Measurements from ENCODE around the gene TMPRSS2.
"Not testable (repeated sequence)": the region's sequence is repeated elsewhere in the genome, so short reads cannot be mapped to it uniquely, and the experiment has no call there.

TMPRSS2 gene

DNA sequence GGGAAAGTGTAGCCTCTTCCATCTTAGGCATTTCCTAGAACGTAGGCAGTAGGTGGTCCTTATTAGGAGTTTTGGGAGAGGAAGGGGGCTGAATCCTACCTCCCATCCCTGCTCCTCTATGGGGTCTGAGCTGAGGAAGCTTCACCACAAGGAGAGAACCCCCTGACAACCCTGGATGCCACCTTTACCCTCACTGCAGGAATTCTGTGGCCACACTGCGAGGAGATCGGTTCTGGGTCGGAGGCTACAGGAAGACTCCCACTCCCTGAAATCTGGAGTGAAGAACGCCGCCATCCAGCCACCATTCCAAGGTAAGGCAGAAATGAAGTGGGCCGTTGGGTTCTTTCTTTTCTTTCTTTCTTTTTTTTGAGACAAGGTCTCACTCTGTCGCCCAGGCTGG lies 80.4 kb downstream of the TMPRSS2 start:
- no peak overlapping the region for H3K4me3 ChIP-seq (ENCODE audit: low read length)

GRCh38 chr21:41426676-41427404 lies 81.1 kb downstream of the TMPRSS2 start:
- H3K4me1 ChIP-seq (ENCODE audit: control insufficient read depth, insufficient read depth, low read length): peaks cover 1% of the 10 kb centered on the region; the same call in 1 of the 2 replicates
- no peak for DNase-seq (ENCODE audit: low read depth, low spot score)
- peak overlapping the region; percentile 28; the same call in 1 of the 2 replicates for H3K4me3 ChIP-seq (ENCODE audit: low read length)

More for the DNA sequence above, 80.4 kb downstream of the TMPRSS2 start:
- no peak for DNase-seq (ENCODE audit: low read depth, low spot score)
- Histone ChIP-seq H3K36me3 (ENCODE audit: control insufficient read depth, insufficient read depth, low read length) (no peaks in the 10 kb centered on the region), H3K27me3 (ENCODE audit: control insufficient read depth, insufficient read depth, low read length) (peaks cover 11% of the 10 kb centered on the region; the same call in 1 of the 2 replicates), H3K9me3 (ENCODE audit: control insufficient read depth, insufficient read depth, low read length) (no peaks in the 10 kb centered on the region), H3K27ac (ENCODE audit: low read length) (no peak overlapping the region), H3K4me1 (ENCODE audit: control insufficient read depth, insufficient read depth, low read length) (peaks cover 1% of the 10 kb centered on the region; the same call in 1 of the 2 replicates)
- no CpG with 5 or more reads among the region's 8 CpGs for WGBS (ENCODE audit: insufficient coverage, insufficient read length)

GRCh38 chr21:41425954-41426675 lies 81.8 kb downstream of the TMPRSS2 start, which contains the start of gene MX1:
Gene MX1, plus strand, starts transcription at chr21:41426239. Its CDS starts 5,832 bp downstream, at chr21:41432071.
- Histone ChIP-seq H3K27ac (ENCODE audit: low read length) (no peak within 1 kb of the TSS), H3K4me3 (ENCODE audit: low read length) (peak within 1 kb of the TSS; percentile 28; the same call in 1 of the 2 replicates), H3K27me3 (ENCODE audit: control insufficient read depth, insufficient read depth, low read length) (peaks cover 11% of the 10 kb centered on the region; the same call in 1 of the 2 replicates), H3K36me3 (ENCODE audit: control insufficient read depth, insufficient read depth, low read length) (no peaks in the 10 kb centered on the region), H3K4me1 (ENCODE audit: control insufficient read depth, insufficient read depth, low read length) (peaks cover 1% of the 10 kb centered on the region; the same call in 1 of the 2 replicates), H3K9me3 (ENCODE audit: control insufficient read depth, insufficient read depth, low read length) (no peaks in the 10 kb centered on the region)
- no peak for DNase-seq (ENCODE audit: low read depth, low spot score)
- no CpG with 5 or more reads among the region's 65 CpGs for WGBS (ENCODE audit: insufficient coverage, insufficient read length)

More at GRCh38 chr21:41426676-41427404, 81.1 kb downstream of the TMPRSS2 start:
- Histone ChIP-seq H3K9me3 (ENCODE audit: control insufficient read depth, insufficient read depth, low read length) (no peaks in the 10 kb centered on the region), H3K36me3 (ENCODE audit: control insufficient read depth, insufficient read depth, low read length) (no peaks in the 10 kb centered on the region), H3K27ac (ENCODE audit: low read length) (no peak overlapping the region), H3K27me3 (ENCODE audit: control insufficient read depth, insufficient read depth, low read length) (peaks cover 11% of the 10 kb centered on the region; the same call in 1 of the 2 replicates)
- no CpG with 5 or more reads among the region's 41 CpGs for WGBS (ENCODE audit: insufficient coverage, insufficient read length)

DNA sequence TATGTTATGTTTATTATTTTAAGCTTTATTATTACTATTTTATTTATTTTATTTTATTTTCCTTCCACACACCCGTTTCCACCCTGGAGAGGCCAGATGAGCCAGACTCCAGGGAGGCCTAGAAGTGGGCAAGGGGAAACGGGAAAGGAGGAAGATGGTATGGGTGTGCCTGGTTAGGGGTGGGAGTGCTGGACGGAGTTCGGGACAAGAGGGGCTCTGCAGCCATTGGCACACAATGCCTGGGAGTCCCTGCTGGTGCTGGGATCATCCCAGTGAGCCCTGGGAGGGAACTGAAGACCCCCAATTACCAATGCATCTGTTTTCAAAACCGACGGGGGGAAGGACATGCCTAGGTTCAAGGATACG lies 82.4 kb downstream of the TMPRSS2 start:
- Histone ChIP-seq H3K36me3 (ENCODE audit: control insufficient read depth, insufficient read depth, low read length) (no peaks in the 10 kb centered on the region), H3K9me3 (ENCODE audit: control insufficient read depth, insufficient read depth, low read length) (no peaks in the 10 kb centered on the region), H3K4me3 (ENCODE audit: low read length) (peak overlapping the region; percentile 28; the same call in 1 of the 2 replicates), H3K27me3 (ENCODE audit: control insufficient read depth, insufficient read depth, low read length) (peaks cover 11% of the 10 kb centered on the region; the same call in 1 of the 2 replicates), H3K4me1 (ENCODE audit: control insufficient read depth, insufficient read depth, low read length) (peaks cover 1% of the 10 kb centered on the region; the same call in 1 of the 2 replicates), H3K27ac (ENCODE audit: low read length) (no peak overlapping the region)
- WGBS (ENCODE audit: insufficient coverage, insufficient read length): no CpG with 5 or more reads among the region's 7 CpGs
- no peak for DNase-seq (ENCODE audit: low read depth, low spot score)

GRCh38 chr21:41423305-41423636 lies 84.7 kb downstream of the TMPRSS2 start:
- H3K4me1 ChIP-seq (ENCODE audit: control insufficient read depth, insufficient read depth, low read length); H3K36me3 ChIP-seq (ENCODE audit: control insufficient read depth, insufficient read depth, low read length); DNase-seq (ENCODE audit: low read depth, low spot score); H3K27ac ChIP-seq (ENCODE audit: low read length); H3K9me3 ChIP-seq (ENCODE audit: control insufficient read depth, insufficient read depth, low read length); H3K4me3 ChIP-seq (ENCODE audit: low read length): not testable (repeated sequence)
- H3K27me3 ChIP-seq (ENCODE audit: control insufficient read depth, insufficient read depth, low read length): peaks cover 11% of the 10 kb centered on the region; the same call in 1 of the 2 replicates
- no CpG with 5 or more reads among the region's 5 CpGs for WGBS (ENCODE audit: insufficient coverage, insufficient read length)

- Histone ChIP-seq H3K4me1 (ENCODE audit: control insufficient read depth, insufficient read depth, low read length) (peaks cover 4% of the 10 kb centered on the region), H3K36me3 (ENCODE audit: control insufficient read depth, insufficient read depth, low read length) (no peaks in the 10 kb centered on the region), H3K4me3 (ENCODE audit: low read length) (no peak overlapping the region), H3K9me3 (ENCODE audit: control insufficient read depth, insufficient read depth, low read length) (no peaks in the 10 kb centered on the region), H3K27me3 (ENCODE audit: control insufficient read depth, insufficient read depth, low read length) (peaks cover 11% of the 10 kb centered on the region; the same call in 1 of the 2 replicates), H3K27ac (ENCODE audit: low read length) (no peak overlapping the region)
- WGBS (ENCODE audit: insufficient coverage, insufficient read length): no CpG with 5 or more reads among the region's 19 CpGs
- no peak for DNase-seq (ENCODE audit: low read depth, low spot score)
These were observed 85.2 kb downstream of the TMPRSS2 start for GRCh38 chr21:41422546-41423304.

GRCh38 chr21:41420998-41421397 lies 87.0 kb downstream of the TMPRSS2 start:
- H3K27ac ChIP-seq (ENCODE audit: low read length); H3K4me3 ChIP-seq (ENCODE audit: low read length); H3K36me3 ChIP-seq (ENCODE audit: control insufficient read depth, insufficient read depth, low read length); H3K27me3 ChIP-seq (ENCODE audit: control insufficient read depth, insufficient read depth, low read length); H3K4me1 ChIP-seq (ENCODE audit: control insufficient read depth, insufficient read depth, low read length); H3K9me3 ChIP-seq (ENCODE audit: control insufficient read depth, insufficient read depth, low read length); DNase-seq (ENCODE audit: low read depth, low spot score): not testable (repeated sequence)
- WGBS (ENCODE audit: insufficient coverage, insufficient read length): no CpG with 5 or more reads among the region's 8 CpGs

DNA sequence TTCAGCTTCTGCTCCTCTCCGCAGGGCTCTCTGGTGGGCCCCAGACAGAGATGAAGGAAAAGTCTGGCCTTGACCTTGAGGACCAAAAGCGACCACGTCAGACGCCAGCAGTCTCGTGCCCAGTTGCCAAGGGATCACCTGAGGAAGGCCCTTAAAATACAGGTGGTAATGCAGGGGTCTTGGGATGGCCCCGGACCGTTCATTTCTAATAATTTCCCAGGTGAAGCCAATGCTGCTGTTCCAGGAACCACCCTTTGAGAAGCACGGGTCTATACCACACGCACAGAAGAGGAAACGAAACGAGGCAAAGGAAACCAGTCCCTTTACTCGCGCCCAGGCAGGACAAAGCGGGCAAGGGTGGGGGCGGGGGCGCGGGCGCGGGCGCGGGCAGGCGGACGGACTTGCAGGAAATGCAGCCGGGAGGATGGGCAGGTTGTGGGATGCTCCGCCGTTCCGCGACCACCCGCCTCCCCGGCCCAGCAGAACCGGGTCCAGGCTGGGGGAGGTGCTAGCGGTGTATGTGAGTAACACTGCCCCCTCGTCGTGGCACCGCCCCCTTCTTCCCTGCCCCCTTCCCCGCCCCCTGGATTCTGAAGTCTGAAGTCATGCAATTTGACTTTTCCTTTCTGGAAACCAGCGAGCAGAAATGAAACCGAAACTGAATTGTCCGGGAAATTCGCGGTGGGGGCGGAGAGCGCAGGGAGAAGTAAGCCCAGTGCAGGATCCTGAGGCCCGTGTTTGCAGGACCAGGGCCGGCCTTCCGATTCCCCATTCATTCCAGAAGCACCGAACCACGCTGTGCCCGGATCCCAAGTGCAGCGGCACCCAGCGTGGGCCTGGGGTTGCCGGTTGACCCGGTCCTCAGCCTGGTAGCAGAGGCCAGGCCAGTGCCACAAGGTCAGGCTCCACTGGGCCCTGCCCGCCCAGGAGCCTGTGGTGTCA lies 87.8 kb downstream of the TMPRSS2 start:
- Histone ChIP-seq H3K36me3 (ENCODE audit: control insufficient read depth, insufficient read depth, low read length) (no peaks in the 10 kb centered on the region), H3K9me3 (ENCODE audit: control insufficient read depth, insufficient read depth, low read length) (no peaks in the 10 kb centered on the region), H3K4me3 (ENCODE audit: low read length) (peak overlapping the region; percentile 23; the same call in 1 of the 2 replicates), H3K27ac (ENCODE audit: low read length) (no peak overlapping the region), H3K27me3 (ENCODE audit: control insufficient read depth, insufficient read depth, low read length) (no peaks in the 10 kb centered on the region), H3K4me1 (ENCODE audit: control insufficient read depth, insufficient read depth, low read length) (peaks cover 2% of the 10 kb centered on the region)
- DNase-seq (ENCODE audit: low read depth, low spot score): peak; percentile 35
- WGBS (ENCODE audit: insufficient coverage, insufficient read length): no CpG with 5 or more reads among the region's 54 CpGs

DNA sequence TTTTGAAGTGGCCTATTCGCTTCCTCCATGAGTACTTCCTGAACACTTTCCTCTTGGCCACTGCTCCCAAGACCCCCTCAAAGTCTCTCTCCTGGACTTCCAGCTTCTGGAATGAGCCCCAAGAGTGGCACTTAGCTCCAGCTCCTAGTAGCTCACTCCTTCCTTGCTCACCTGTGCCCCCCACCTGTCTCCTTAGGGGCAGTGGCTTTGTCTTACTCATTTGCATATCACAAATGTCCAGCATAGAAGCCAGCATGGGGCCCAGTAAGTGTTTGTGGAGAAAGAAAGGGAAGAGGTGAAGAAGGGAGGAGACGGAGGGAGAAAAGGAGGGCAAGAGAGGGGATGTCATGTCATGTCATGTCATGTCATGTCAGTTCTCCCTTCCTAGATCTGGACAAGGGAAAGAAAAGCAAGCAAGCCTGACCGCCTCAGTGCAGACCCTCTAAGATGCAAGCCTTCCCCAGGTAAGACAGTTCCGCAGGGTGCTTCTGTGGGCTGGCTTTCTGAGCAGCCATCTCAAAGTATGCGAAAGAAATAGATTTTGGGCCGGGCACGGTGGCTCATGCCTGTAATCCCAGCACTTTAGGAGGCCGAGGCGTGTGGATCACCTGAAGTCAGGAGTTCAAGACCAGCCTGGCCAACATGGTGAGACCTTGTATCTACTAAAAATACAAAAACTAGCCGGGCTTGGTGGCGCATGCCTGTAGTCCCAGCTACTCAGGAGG lies 88.8 kb downstream of the TMPRSS2 start:
- no peaks in the 10 kb centered on the region for H3K36me3 ChIP-seq (ENCODE audit: control insufficient read depth, insufficient read depth, low read length)
- no peaks in the 10 kb centered on the region for H3K9me3 ChIP-seq (ENCODE audit: control insufficient read depth, insufficient read depth, low read length)
- no peaks in the 10 kb centered on the region for H3K27me3 ChIP-seq (ENCODE audit: control insufficient read depth, insufficient read depth, low read length)
- H3K4me3 ChIP-seq (ENCODE audit: low read length): no peak overlapping the region
- no peak overlapping the region for H3K27ac ChIP-seq (ENCODE audit: low read length)
- no CpG with 5 or more reads among the region's 11 CpGs for WGBS (ENCODE audit: insufficient coverage, insufficient read length)
- peaks cover 2% of the 10 kb centered on the region for H3K4me1 ChIP-seq (ENCODE audit: control insufficient read depth, insufficient read depth, low read length)
- DNase-seq (ENCODE audit: low read depth, low spot score): no peak
